Neutrophil (primary cell): ENCODE data around the gene AHCYL1.

Experiments used
- H3K27ac ChIP-seq: fragments of 200-600 bp; sonication (generic); 2 replicates; pipeline ENCODE4 v1.5.1; 2016; ENCODE audit warnings: mild to moderate bottlenecking, moderate library complexity
- H3K27me3 ChIP-seq: fragments of 200-600 bp; sonication (generic); 2 replicates; pipeline ENCODE4 v1.6.0; 2016; ENCODE audit warnings: mild to moderate bottlenecking
- H3K36me3 ChIP-seq: fragments of 200-600 bp; sonication (generic); 2 replicates; pipeline ENCODE4 v1.5.1; 2017
- H3K4me1 ChIP-seq, 2 experiments: fragments of 200-600 bp in 1 of 2; sonication (generic) in 1 of 2; 1 replicate in 1 of 2; 2 replicates in 1 of 2; pipeline versions ENCODE4 v1.5.1 to v1.6.1; 2013 to 2016; ENCODE audit warnings: low read depth in 1 of 2, low read length in 1 of 2, mild to moderate bottlenecking in 1 of 2, moderate library complexity in 1 of 2; ENCODE audit not compliant: control insufficient read depth in 1 of 2, insufficient read depth in 1 of 2
- H3K4me3 ChIP-seq, 2 experiments: fragments of 200-600 bp in 1 of 2; sonication (generic) in 1 of 2; 1 replicate in 1 of 2; 2 replicates in 1 of 2; pipeline ENCODE4 v1.5.1; 2013 to 2016; ENCODE audit warnings: low read depth in 1 of 2, low read length in 1 of 2, mild to moderate bottlenecking in 1 of 2, moderate library complexity in 1 of 2
- H3K9me3 ChIP-seq: fragments of 200-600 bp; sonication (generic); 2 replicates; pipeline ENCODE4 v1.5.1; 2016
- CTCF ChIP-seq: fragments of 200-600 bp; sonication (generic); IDR thresholded peaks from 2 replicates; pipeline ENCODE4 v1.5.1; 2016; ENCODE audit warnings: antibody characterized with exemption

The AHCYL1 gene

DNA sequence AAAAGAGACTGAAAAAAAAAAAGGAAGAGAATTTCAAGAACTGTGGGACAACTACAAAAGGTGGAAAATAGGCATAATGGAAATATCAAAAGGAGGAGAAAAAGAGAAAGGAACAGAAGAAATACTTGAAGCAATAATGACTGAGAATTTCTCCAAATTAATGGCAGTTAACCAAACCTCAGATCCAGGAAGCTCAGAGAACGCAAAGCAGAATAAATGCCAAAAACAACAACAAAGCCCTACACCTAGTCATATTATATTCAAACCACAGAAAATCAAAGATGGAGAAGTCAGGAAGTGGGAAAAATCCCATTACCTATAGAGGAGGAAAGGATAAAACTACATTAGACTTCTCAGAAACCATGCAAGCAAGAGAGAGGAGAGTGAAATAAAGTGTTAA lies 20.7 kb upstream of the AHCYL1 start:
- Histone ChIP-seq H3K4me3 (no peak overlapping the region), H3K9me3 (no peaks in the 10 kb centered on the region), H3K27ac (no peak overlapping the region), H3K4me1 (no peaks in the 10 kb centered on the region), H3K36me3 (no peaks in the 10 kb centered on the region), H3K27me3 (no peaks in the 10 kb centered on the region)
- no peak for TF ChIP-seq CTCF

DNA sequence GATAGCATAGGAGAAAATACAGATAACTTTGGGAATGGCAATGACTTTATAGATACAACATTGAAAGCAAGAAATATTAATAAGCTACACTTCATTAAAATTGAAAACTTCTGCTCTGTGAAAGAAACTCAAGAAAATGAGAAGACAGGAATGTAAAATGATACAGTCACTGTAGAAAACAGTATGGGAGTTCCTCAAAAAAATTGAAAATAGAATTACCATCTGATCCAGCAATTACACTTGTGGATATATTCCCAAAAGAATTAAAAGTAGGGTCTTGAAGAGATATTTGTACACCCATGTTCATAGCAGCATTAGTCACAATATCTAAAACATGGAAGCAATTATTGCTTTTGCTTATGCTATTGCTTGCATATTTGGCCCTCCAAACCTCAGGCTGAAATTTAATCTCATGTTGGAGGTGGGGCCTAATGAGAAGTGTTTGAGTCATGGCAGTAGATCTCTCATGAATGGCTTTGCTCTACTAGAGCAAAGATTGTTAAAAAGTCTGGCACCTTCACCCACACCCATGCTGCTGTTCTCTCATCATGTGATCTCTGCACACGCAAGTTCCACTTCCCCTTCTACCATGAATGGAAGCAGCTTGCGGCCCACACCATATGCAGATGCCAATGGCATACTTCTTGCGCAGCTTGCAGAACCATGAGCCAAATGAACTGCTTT lies 15.3 kb upstream of the AHCYL1 start:
- Histone ChIP-seq H3K4me1 (no peaks in the 10 kb centered on the region), H3K4me3 (no peak overlapping the region), H3K36me3 (no peaks in the 10 kb centered on the region), H3K9me3 (no peaks in the 10 kb centered on the region), H3K27ac (no peak overlapping the region), H3K27me3 (no peaks in the 10 kb centered on the region)
- no peak for TF ChIP-seq CTCF

GRCh38 chr1:109969907-109970306 lies 14.7 kb upstream of the AHCYL1 start:
- H3K4me1 ChIP-seq = no peaks in the 10 kb centered on the region
- TF ChIP-seq CTCF = no peak

DNA sequence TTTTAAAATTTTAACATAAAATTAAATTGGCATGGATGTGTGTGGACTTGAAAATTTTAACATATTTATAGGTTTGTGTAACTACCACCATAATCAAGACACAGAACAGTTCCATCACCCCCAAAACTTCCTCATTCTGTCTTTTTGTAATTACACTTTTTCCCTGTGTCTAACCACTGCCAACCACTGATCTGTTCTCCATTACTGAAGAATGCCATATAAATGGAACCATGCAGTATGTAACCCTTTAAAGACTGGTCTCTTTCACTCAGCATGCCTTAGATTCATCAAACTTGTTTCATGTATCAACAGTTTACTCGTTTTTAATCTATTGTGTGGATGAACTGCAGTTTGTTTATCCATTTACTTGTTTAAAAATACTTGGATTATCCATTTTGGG lies 13.0 kb upstream of the AHCYL1 start:
- Histone ChIP-seq H3K36me3 (no peaks in the 10 kb centered on the region), H3K27ac (no peak overlapping the region), H3K4me1 (no peaks in the 10 kb centered on the region), H3K4me3 (no peak overlapping the region), H3K9me3 (no peaks in the 10 kb centered on the region), H3K27me3 (no peaks in the 10 kb centered on the region)
- no peak for TF ChIP-seq CTCF

More at GRCh38 chr1:109969907-109970306, 14.7 kb upstream of the AHCYL1 start:
- Histone ChIP-seq H3K9me3 (no peaks in the 10 kb centered on the region), H3K27ac (no peak overlapping the region), H3K27me3 (no peaks in the 10 kb centered on the region), H3K36me3 (no peaks in the 10 kb centered on the region), H3K4me3 (no peak overlapping the region)

- no peaks in the 10 kb centered on the region for H3K36me3 ChIP-seq
- TF ChIP-seq CTCF = no peak
- H3K27ac ChIP-seq = no peak overlapping the region
- no peak overlapping the region for H3K4me3 ChIP-seq
- no peaks in the 10 kb centered on the region for H3K4me1 ChIP-seq
- no peaks in the 10 kb centered on the region for H3K27me3 ChIP-seq
- no peaks in the 10 kb centered on the region for H3K9me3 ChIP-seq
These were observed 10.4 kb upstream of the AHCYL1 start for GRCh38 chr1:109974191-109974590.
